Nephron progenitor cell (in vitro differentiated cells): Measurements from ENCODE around the gene ZDHHC6.
A peak's percentile ranks its signal among the peaks of the same experiment; 100 is the strongest.

Experiments
- DNase-seq: peaks from one replicate; pipeline ENCODE4 v3.0.0; 2021
- H3K27ac Mint-ChIP-seq: 2 replicates; pipeline ENCODE4 v1.8.0; 2021; ENCODE audit warnings: mild to moderate bottlenecking, moderate library complexity, mixed read lengths
- H3K27me3 Mint-ChIP-seq: 2 replicates; pipeline ENCODE4 v1.8.0; 2021; ENCODE audit warnings: mild to moderate bottlenecking, low read depth, mixed read lengths; ENCODE audit not compliant: poor library complexity
- H3K36me3 Mint-ChIP-seq: 2 replicates; pipeline ENCODE4 v1.8.0; 2021; ENCODE audit warnings: low read depth, mixed read lengths
- H3K4me1 Mint-ChIP-seq: 2 replicates; pipeline ENCODE4 v1.8.0; 2021; ENCODE audit warnings: mixed read lengths
- H3K4me3 Mint-ChIP-seq: 2 replicates; pipeline ENCODE4 v1.8.0; 2021; ENCODE audit warnings: mild to moderate bottlenecking, moderate library complexity, mixed read lengths
- H3K9me3 Mint-ChIP-seq: 2 replicates; pipeline ENCODE4 v1.8.0; 2021; ENCODE audit warnings: mild to moderate bottlenecking, moderate library complexity, mixed read lengths
- CTCF ChIP-seq: fragments of 200-600 bp; sonication (generic); IDR thresholded peaks from 2 replicates; pipeline ENCODE4 v1.5.0; 2021; ENCODE audit warnings: antibody characterized with exemption

Gene ZDHHC6, protein sequence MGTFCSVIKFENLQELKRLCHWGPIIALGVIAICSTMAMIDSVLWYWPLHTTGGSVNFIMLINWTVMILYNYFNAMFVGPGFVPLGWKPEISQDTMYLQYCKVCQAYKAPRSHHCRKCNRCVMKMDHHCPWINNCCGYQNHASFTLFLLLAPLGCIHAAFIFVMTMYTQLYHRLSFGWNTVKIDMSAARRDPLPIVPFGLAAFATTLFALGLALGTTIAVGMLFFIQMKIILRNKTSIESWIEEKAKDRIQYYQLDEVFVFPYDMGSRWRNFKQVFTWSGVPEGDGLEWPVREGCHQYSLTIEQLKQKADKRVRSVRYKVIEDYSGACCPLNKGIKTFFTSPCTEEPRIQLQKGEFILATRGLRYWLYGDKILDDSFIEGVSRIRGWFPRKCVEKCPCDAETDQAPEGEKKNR

GRCh38 chr10:112446855-112447619 is at the start of gene ZDHHC6, which contains the start of gene VTI1A:
TSS of gene ZDHHC6 (minus strand) at chr10:112446914. CDS start at chr10:112445436, 1,478 bp downstream.
TSS of gene VTI1A (plus strand) at chr10:112447215. CDS start at chr10:112447374, 159 bp downstream.
- Mint-ChIP-seq H3K27ac (peak within 1 kb of the TSS; percentile 100), H3K4me3 (peak within 1 kb of the TSS; percentile 95), H3K36me3 (peaks cover 19% of the 10 kb centered on the region), H3K27me3 (peaks cover 2% of the 10 kb centered on the region), H3K4me1 (peaks cover 31% of the 10 kb centered on the region), H3K9me3 (no peaks in the 10 kb centered on the region)
- TF ChIP-seq CTCF, result no peak
- DNase-seq, result peak; percentile 83

- H3K27ac Mint-ChIP-seq, result no peak overlapping the region
Observed at GRCh38 chr10:112492736-112493135, 46.0 kb upstream of the ZDHHC6 start.

GRCh38 chr10:112491144-112491543 is 44.4 kb upstream of the ZDHHC6 start:
- no peak overlapping the region for H3K27ac Mint-ChIP-seq
- no peak for TF ChIP-seq CTCF
- H3K9me3 Mint-ChIP-seq, result no peaks in the 10 kb centered on the region
- no peaks in the 10 kb centered on the region for H3K4me1 Mint-ChIP-seq
- DNase-seq, result no peak
- H3K36me3 Mint-ChIP-seq, result no peaks in the 10 kb centered on the region
- no peak overlapping the region for H3K4me3 Mint-ChIP-seq
- H3K27me3 Mint-ChIP-seq, result peaks cover 3% of the 10 kb centered on the region

More at GRCh38 chr10:112492736-112493135, 46.0 kb upstream of the ZDHHC6 start:
- H3K4me3 Mint-ChIP-seq, result no peak overlapping the region
- no peak for DNase-seq
- no peaks in the 10 kb centered on the region for H3K36me3 Mint-ChIP-seq
- H3K9me3 Mint-ChIP-seq, result no peaks in the 10 kb centered on the region
- TF ChIP-seq CTCF, result no peak
- no peaks in the 10 kb centered on the region for H3K4me1 Mint-ChIP-seq
- H3K27me3 Mint-ChIP-seq, result peaks cover 3% of the 10 kb centered on the region

- no peak for DNase-seq
- no peak for TF ChIP-seq CTCF
- Mint-ChIP-seq H3K4me1 (no peaks in the 10 kb centered on the region), H3K4me3 (no peak overlapping the region), H3K9me3 (no peaks in the 10 kb centered on the region), H3K27ac (no peak overlapping the region), H3K27me3 (peaks cover 3% of the 10 kb centered on the region), H3K36me3 (no peaks in the 10 kb centered on the region)
Observed at GRCh38 chr10:112490545-112490944, 43.8 kb upstream of the ZDHHC6 start.

DNA sequence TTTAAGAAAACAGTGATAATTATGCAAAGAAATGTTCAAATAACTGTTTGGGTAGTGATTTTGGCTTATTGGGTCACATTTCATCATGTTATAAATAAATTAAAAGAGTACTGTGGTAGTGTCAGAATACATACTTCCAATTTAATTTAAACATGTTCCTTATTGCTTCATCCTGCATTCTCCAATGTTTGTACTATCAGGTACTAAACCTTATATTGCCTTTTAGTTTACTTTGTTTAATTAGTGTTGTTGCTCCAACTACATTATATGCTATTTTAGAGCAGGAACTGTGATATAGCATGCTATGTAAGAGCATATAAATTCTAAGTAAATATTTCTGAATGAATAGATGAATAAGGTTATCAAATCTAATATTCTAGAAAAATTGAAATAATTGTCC is 41.2 kb upstream of the ZDHHC6 start:
- H3K27ac Mint-ChIP-seq, result no peak overlapping the region
- H3K27me3 Mint-ChIP-seq, result no peaks in the 10 kb centered on the region
- H3K9me3 Mint-ChIP-seq, result no peaks in the 10 kb centered on the region
- no peak overlapping the region for H3K4me3 Mint-ChIP-seq
- no peak for DNase-seq
- no peak for TF ChIP-seq CTCF
- no peaks in the 10 kb centered on the region for H3K4me1 Mint-ChIP-seq
- H3K36me3 Mint-ChIP-seq, result no peaks in the 10 kb centered on the region
